Measurements from ENCODE around the gene CCDC89.

CCDC89 gene

GRCh38 chr11:85652786-85653447 lies 33.1 kb downstream of the CCDC89 start:
- no peak for DNase-seq (ENCODE audit: low read depth, low spot score)

DNA sequence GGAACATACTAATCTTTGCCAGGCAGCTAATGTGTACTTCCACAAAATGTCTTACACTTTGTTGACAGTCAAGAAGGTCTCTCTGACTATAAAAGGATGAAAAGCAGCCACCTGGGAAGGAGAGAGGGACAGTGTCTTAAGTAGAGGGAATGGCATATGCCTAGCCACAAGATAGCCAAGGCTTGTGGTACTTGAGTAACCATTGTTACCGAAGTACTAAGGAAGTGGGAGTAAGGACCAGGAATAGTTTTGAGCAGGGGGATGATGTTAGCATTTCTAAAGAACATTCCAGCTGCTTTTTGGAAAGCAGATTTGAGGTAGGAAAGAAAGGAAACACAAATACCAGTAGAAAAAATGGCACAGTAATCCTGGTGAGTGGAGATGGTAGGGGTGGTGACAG lies 34.9 kb downstream of the CCDC89 start:
- DNase-seq (ENCODE audit: low read depth, low spot score), result no peak

DNA sequence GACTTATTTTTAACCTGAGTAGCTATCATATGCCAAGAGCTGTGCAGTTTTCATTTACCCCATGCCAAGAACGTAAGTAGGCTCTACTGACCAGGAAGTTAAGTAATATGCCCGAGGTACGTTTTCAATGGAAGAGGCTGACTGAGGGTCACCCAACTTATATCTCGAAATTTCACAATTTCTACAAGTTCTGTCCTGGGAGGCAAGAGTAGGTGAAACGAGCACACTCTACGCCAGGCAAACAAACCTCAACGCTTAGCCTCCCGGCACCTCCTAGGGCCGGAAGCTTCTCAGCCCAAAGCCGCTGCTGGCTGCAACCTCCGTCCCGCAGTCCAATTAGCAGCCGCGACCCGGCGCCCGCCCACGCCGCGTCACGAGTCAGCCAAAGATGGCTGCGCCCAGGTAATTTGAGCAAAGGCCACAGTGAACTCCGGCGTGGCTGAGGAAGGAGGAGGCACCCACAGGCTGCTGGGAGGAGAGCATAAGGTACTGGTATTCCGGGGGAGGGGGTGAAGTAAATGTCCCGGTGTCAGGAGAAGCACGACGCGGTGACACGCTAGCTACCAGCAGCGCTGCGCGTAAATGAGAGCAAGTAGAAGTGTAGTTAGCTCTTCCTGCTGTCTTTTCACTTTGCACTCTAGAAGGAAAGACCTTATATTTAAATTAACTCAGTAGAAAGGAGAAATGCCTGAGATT lies 38.2 kb downstream of the CCDC89 start, which contains the start of gene TMEM126A:
TMEM126A (plus strand) TSS at position 364 of the 696 bp plus-strand sequence. CDS start 2,289 bp downstream, outside the sequence.
- peak; percentile 82 for DNase-seq (ENCODE audit: low read depth, low spot score)

DNA sequence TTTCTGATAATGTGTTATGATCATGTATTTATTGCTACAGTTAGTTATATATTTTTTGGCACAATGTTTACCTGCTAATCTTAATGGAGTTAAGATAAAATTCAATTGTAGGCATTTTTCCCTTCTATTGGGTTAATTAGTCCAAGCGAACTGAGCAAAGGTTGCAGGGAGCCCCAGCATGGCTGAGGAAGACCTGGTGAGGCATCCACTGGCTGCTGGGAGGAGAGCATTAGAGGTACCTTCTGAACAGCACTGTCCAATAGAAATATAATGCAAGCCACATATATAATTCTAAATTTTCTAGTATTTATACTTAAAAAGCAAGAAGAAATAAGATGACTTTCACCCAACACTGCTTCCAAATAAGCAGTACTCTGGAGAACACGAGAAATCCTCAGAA lies 38.9 kb downstream of the CCDC89 start:
- DNase-seq (ENCODE audit: low read depth, low spot score), result no peak

DNA sequence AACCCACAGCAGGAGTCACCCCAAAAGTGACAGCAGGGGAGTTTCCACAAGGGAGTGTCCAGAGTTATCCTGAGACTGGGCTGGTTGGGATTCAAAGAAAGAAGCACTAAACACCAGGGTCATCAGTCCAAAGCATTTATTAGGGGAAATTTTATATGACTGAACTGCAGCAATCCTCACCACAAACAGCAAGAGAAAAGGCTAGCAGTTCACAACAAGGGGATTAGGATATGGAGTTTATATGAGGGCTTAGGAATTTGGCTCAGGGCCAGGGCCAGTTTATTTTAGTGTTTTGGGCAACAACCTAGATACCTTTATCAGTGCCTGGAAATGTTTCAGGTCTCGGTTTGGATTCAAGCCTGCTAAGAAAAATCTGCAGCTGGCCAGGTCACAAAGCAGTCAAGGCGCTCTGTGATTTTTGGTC lies 42.8 kb downstream of the CCDC89 start:
- DNase-seq (ENCODE audit: low read depth, low spot score), result no peak

DNA sequence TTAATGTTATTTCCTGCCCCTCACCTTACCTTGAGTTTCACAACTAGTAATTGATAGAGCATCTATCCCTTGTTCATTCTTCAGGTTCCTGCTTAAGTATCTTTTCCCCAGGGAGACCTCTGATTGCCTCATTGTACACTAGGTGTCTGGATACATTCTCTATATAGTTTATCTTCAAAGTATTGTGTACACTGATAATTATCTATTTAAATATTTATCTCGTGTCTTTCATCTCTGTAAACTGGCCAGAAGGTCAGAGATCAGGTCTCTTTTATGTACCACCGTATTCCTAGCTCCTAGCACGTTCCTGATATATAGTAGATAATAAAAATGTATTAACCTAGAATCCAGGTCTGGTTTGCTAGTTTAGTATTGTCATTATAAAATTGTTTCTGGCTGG lies 51.2 kb downstream of the CCDC89 start:
- DNase-seq (ENCODE audit: low read depth, low spot score), result no peak

Measured in activated CD4-positive, CD25-positive, alpha-beta regulatory T cell treated with anti-CD3 and anti-CD28 coated beads, Interleukin-2, amount 50 U/mL, for 16 hours (primary cell).